ENCODE results near the gene SDK1. TPM values are rescaled to one million over a fixed set of nuclear protein-coding genes. Genes with fewer than 3 reads are reported as not detected.

SDK1 gene
- total and polyA plus RNA-seq, 2 of the 8 experiments (the other 6 are each of a cell fraction or from before 2014, with no cell fraction given): 3.3 to 7.2 TPM

DNA sequence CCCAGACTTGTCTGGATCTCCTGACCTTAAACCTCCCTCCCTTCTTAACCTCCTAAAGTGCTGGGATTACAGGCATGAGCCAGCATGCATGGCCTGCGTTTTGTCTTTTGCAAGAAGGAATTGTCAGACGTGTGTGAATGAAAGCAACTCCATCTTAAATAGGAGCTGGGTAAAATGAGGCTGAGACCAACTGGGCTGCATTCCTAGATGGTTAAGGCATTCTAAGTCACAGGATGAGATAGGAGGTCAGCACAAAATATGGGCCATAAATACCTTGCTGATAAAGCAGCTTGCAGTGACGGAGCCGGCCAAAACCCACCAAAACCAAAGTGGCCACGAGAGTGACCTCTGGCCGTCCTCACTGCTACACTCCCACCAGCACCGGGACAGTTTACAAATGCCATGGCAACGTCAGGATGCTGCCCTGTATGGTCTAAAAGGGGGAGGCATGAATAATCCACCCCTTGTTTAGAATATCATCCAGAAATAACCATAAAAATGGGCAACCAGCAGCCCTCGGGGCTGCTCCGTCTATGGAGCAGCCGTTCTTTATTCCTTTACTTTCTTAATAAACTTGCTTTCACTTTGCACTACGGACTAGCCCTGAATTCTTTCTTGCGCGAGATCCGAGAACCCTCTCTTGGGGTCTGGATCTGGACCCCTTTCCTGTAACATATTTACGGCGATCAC, 41.2 kb upstream of the SDK1 start:
- Histone ChIP-seq H3K4me3 (ENCODE audit: extremely low read depth in 1 of 4, insufficient read depth in 2 of 4, low read depth in 3 of 4, low read length in 4 of 4) (no peak overlapping the region), H3K14ac (ENCODE audit: insufficient read length) (no peak overlapping the region), H2BK12ac (ENCODE audit: low read depth, low read length) (no peak overlapping the region), H3K9ac (replicated peaks in 1 of 4; ENCODE audit: extremely low read depth in 1 of 4, low read depth in 3 of 4, low read length in 3 of 4) (no peak overlapping the region), H3K23me2 (ENCODE audit: low read depth, low read length) (no peaks in the 10 kb centered on the region), H3K36me3 (ENCODE audit: control insufficient read depth in 2 of 4, insufficient read depth in 4 of 4, low read length in 3 of 4) (no peaks in the 10 kb centered on the region), H2AK5ac (ENCODE audit: low read depth, low read length) (no peak overlapping the region), H2AFZ (ENCODE audit: low read length) (0 out of 2 replicates have a peak overlapping the region, but pooled peaks have one; percentile 6), H3K79me1 (ENCODE audit: low read depth, low read length) (no peaks in the 10 kb centered on the region), H4K91ac (replicated peaks; ENCODE audit: insufficient read length, low read length) (no peak overlapping the region), H3K4ac (replicated peaks; ENCODE audit: insufficient read length, low read depth, low read length) (no peak overlapping the region), H2BK120ac (replicated peaks; ENCODE audit: low read depth, low read length) (no peak overlapping the region), H2BK5ac (ENCODE audit: low read depth, low read length) (no peak overlapping the region), H4K8ac (ENCODE audit: extremely low read depth, insufficient read depth, low read length) (no peak overlapping the region), H2BK20ac (ENCODE audit: low read length) (no peak overlapping the region), H3K4me2 (ENCODE audit: insufficient read depth in 1 of 2, low read depth in 2 of 2, low read length in 2 of 2) (no peak overlapping the region), H3K9me3 (ENCODE audit: insufficient read depth in 2 of 2, low read depth in 1 of 2, low read length in 1 of 2) (no peaks in the 10 kb centered on the region), H3K18ac (ENCODE audit: extremely low read depth, low read length) (no peak overlapping the region), H3K27ac (ENCODE audit: low read depth, low read length) (no peak overlapping the region), H3K56ac (replicated peaks; ENCODE audit: insufficient read length, low read depth, low read length) (no peak overlapping the region), H3K27me3 (replicated peaks in 1 of 4; ENCODE audit: control insufficient read depth in 3 of 4, extremely low read depth in 1 of 4, insufficient read depth in 3 of 4, low read length in 3 of 4) (no peaks in the 10 kb centered on the region), H3K79me2 (ENCODE audit: control insufficient read depth in 1 of 2, insufficient read depth in 2 of 2, low read length in 2 of 2) (no peaks in the 10 kb centered on the region), H4K20me1 (replicated peaks in 1 of 2; ENCODE audit: control insufficient read depth in 1 of 2, insufficient read depth in 2 of 2, low read length in 2 of 2) (no peaks in the 10 kb centered on the region), H3K4me1 (replicated peaks in 1 of 4; ENCODE audit: control insufficient read depth in 3 of 4, insufficient read depth in 4 of 4, low read length in 3 of 4) (peaks cover 0 to 6% (median 0%) of the 10 kb centered on the region in 4 experiments; a peak in 3 of 7 replicates), H2BK15ac (ENCODE audit: low read length) (no peak overlapping the region), H4K5ac (ENCODE audit: insufficient read length, low read depth, low read length) (no peak overlapping the region), H3K23ac (ENCODE audit: insufficient read length) (no peak overlapping the region)
- WGBS, 2 experiments (ENCODE audit: extremely low coverage in 1 of 2, insufficient coverage in 1 of 2, insufficient read length in 1 of 2, insufficient replicate concordance in 2 of 2, low coverage in 1 of 2, low lambda C conversion rate in 2 of 2, missing lambda C conversion rate in 1 of 2): 88% methylated on average over 17 of the region's 17 CpGs; no CpG with 5 or more reads in 1 of the 2 experiments
- CTCF ChIA-PET (ENCODE audit: partially characterized antibody): interaction anchor here (1.3 kb wide), 1 partner anchor 15 kb away, joined by 3 read pairs; no protein-coding TSS in a partner anchor
- FAIRE-seq: no peak
- POLR2A ChIA-PET (ENCODE audit: partially characterized antibody): no interaction called here
- no peak for DNase-seq (ENCODE audit: low read depth in 1 of 2, low spot score in 2 of 2)
- TF ChIP-seq SP2 (IDR thresholded peaks at IDR 0.05; ENCODE audit: low read length) (no peak), CHD1 (IDR thresholded peaks at IDR 0.05; ENCODE audit: low read depth, low read length) (no peak), EP300 (IDR thresholded peaks at IDR 0.05; ENCODE audit: borderline replicate concordance in 1 of 2, low read depth in 2 of 2, low read length in 2 of 2) (no peak), BACH1 (IDR thresholded peaks at IDR 0.05; ENCODE audit: low read length) (no peak), GTF2F1 (IDR thresholded peaks at IDR 0.05; ENCODE audit: borderline replicate concordance, low read depth, low read length) (no peak)
